Retinal pigment epithelial cell (primary cell): ENCODE measurements around the gene MYBBP1A.

Source experiments
- DNase-seq: peaks from one replicate; pipeline ENCODE4 v3.0.0-alpha.2; 2010; ENCODE audit warnings: low read depth
- H3K4me3 ChIP-seq: 2 replicates; pipeline ENCODE4 v1.5.1; 2011; ENCODE audit warnings: mild to moderate bottlenecking, low read length, control low read depth, moderate library complexity
- CTCF ChIP-seq: conservative IDR thresholded peaks from 2 replicates; pipeline ENCODE4 v1.5.1; 2011; ENCODE audit warnings: low read depth, low read length, control low read depth, inconsistent platforms

Gene MYBBP1A

DNA sequence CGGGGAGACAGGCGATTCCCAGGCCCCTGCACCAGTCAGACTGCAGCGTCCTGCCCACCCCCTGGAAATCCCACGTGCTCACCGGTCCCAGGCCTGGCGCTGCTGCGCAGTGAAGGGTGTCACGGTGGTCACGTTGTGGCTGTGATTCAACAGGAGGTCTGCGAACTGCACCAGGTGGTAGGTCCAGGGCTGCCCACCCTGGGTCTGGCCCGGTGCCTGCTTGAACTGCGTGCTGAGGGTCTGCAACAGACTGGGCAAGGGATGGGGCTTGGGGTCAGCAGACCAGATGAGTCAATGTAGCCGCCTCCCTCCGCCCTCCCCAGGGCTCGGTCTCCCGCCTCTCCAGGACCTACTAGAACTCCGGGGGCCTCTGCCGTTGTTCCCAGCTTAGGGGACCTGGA lies 7.1 kb downstream of the MYBBP1A start:
- no peak for TF ChIP-seq CTCF
- no peak overlapping the region for H3K4me3 ChIP-seq
- DNase-seq = no peak

DNA sequence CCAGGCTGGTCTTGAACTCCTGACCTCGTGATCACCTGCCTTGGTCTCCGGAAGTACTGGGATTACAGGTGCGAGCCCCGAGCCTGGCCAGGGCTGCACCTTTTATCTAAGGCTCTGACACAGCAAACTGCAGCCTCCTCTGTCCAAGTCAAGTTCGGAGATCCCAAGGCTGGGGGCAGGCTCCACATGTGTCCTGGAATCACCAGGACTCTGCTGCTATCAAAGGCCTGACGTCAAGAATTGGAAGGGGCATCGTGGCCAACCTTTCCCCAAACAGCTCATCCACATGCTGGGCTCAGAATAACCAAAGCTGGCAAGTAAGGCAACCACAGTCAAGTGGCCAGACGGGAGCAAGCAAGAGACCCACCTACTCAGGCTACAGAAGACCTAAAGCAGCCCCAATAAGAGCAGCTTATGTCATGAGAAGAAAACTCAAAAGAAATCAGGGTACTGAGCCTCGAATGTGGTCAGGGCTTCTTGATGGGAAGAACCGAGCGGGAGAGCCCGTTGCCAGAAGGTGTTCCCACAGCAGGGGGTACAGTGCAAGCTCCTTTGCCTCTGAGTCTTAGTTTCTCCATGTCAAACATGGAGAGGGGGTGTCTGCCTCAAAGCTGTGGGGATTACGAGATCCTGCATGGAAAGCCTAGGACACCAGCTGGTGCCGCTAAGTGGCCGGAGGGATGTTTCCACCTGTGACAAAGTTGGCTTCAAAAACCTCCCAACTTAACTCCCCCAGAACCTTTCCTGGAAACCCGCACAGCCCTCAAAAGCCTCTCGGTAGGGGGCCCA lies 7.9 kb downstream of the MYBBP1A start:
- DNase-seq = no peak
- no peak for TF ChIP-seq CTCF
- H3K4me3 ChIP-seq = no peak overlapping the region

- DNase-seq = no peak
- TF ChIP-seq CTCF = no peak
- no peak overlapping the region for H3K4me3 ChIP-seq
Observed at GRCh38 chr17:4545217-4545951, 9.8 kb downstream of the MYBBP1A start.

GRCh38 chr17:4544951-4545216 lies 10.3 kb downstream of the MYBBP1A start:
- no peak overlapping the region for H3K4me3 ChIP-seq
- TF ChIP-seq CTCF = no peak
- no peak for DNase-seq

- no peak for DNase-seq
- H3K4me3 ChIP-seq = no peak overlapping the region
- TF ChIP-seq CTCF = no peak
Observed at GRCh38 chr17:4544135-4544950, 10.8 kb downstream of the MYBBP1A start.

- no peak for TF ChIP-seq CTCF
- H3K4me3 ChIP-seq = no peak overlapping the region
- no peak for DNase-seq
Observed at GRCh38 chr17:4543557-4544026, 11.6 kb downstream of the MYBBP1A start.
